GM12801 (cell line): ENCODE results near the gene POU2F2.

Experiments used
- TF ChIP-seq, protein P1 (sequence below): IDR thresholded peaks from one replicate; pipeline ENCODE4 v1.5.1; 2011; ENCODE audit warnings: control low read depth; ENCODE audit not compliant: insufficient read length; ENCODE audit errors: extremely low read depth

POU2F2 gene

DNA sequence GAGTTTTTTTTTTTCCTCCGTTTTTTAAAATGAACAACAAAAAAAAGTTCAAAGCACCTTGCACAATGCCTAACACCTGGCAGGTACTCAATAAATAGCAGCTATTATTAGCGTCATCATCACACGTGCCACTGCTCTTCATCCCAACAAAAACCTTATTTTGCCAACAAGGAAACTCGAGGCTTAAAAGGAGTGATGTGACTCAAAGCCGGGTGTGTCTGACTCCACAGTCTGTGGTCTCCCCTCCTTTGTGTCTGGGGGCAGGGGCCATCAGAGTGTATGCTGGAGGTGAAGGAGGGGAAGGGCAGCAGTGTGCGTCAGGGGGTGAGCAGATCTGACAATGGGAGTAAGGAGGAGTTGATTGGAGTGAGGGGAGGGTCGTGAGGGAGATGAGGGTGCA, 34.1 kb upstream of the POU2F2 start:
- TF ChIP-seq, protein P1, sequence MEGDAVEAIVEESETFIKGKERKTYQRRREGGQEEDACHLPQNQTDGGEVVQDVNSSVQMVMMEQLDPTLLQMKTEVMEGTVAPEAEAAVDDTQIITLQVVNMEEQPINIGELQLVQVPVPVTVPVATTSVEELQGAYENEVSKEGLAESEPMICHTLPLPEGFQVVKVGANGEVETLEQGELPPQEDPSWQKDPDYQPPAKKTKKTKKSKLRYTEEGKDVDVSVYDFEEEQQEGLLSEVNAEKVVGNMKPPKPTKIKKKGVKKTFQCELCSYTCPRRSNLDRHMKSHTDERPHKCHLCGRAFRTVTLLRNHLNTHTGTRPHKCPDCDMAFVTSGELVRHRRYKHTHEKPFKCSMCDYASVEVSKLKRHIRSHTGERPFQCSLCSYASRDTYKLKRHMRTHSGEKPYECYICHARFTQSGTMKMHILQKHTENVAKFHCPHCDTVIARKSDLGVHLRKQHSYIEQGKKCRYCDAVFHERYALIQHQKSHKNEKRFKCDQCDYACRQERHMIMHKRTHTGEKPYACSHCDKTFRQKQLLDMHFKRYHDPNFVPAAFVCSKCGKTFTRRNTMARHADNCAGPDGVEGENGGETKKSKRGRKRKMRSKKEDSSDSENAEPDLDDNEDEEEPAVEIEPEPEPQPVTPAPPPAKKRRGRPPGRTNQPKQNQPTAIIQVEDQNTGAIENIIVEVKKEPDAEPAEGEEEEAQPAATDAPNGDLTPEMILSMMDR, result no peak

DNA sequence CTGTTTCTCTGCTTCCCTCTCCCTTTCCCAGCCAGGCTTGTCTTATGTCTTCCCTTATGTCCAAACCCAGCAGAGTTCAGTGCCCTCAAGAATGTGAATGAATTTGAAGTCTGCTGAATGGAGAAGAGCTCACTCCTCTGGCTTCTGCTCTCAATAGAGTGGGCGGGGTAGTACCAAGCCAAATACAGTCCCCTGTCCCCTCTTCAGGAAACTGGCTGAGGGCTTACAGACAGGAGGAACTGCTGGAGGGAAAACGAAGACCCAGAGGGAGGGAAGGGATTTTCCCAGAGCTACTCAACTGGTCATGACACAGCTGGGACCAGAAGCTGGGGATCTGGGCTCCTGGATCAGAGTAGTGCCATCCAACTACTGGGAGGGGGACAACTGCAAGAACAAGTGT, 32.9 kb upstream of the POU2F2 start:
- TF ChIP-seq, protein P1, result no peak

DNA sequence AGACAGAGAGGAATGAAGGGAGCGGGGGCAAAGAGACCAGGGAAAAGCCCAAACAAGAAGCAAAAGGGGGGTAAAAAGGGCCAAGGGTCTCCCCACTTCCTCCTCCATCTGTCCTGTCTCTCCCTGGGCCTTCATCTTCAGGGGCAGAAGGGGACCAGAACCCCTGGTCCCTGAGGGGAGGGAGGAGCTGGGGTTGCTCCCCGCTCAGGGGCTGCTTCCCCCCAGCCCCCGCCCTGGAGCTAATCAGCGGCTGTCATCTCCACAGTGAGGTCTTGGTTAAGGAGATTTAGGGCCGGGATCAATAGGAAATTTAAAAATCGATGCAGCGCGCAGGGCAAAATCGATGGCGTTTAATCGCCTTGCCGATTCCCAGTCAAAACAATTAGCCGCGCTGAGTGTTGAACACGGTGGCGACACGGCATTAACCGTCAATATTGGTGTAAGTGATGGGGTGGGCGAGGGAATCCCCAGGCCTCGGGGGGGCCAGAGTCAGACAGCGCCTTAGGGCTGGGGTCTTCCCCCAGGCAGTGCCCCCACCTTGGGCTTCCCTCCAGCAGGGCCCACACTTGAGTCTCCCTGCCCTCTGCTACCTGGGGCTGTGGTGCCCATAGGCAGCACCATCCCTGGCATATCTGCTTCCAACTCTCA, 29.5 kb upstream of the POU2F2 start:
- TF ChIP-seq, protein P1, result no peak

DNA sequence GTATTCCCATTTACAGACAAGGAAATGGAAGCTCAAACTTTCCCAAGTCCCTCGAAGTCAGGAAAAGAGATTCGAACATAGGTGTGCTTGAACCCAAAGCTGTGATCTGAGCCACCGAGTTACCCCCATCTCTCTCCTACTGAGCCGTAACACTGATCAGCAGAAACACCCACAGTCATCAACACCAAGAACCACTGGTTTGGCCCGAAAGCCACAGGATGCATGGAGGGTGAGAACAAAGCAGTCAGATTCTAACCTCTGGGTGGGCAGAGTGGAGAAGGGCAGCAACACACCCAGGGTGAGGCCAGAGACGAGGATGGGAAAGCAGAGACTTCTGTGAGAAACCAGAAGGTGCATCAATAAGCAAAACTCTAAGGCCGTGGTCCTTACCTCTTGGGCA, 27.7 kb upstream of the POU2F2 start:
- TF ChIP-seq, protein P1, result no peak

DNA sequence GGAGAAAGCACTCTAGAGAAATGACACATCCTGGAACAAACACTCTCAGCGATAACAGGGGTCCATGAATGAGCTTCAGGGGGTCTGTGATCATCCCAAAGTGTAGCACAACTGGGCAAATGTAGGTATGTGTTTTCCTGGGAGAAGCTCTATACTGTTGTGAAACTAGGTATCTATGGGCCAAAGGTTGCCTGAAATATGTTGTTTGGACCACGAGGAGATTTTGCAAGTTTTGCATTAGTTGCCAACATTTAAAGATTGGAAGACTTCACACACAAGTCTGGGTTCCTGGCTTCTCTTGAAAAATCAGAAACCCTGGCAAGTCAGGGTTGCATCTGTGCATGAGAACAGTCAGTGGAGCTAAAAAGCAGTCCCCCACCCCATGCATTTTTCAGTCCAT, 26.7 kb upstream of the POU2F2 start:
- TF ChIP-seq, protein P1, result no peak

DNA sequence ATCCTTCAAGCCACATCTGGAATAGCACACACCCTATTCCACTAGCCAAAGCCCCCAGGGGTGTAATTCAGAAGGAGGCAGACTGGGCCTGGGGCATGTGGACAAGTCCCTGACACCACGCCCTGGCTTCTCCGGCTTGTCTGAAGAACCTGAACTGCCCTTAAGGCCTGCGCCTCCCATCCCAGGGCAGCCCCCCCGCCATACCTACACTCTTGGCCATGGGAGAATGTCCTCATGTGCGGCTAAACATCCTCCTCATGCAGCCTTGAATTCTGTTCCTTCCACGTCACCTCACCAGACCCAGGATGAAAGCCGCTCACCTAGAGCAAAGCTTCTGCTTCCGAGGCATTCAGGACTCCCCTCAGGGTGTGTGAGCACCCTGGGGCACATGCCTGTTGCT, 24.3 kb upstream of the POU2F2 start:
- TF ChIP-seq, protein P1, result no peak

DNA sequence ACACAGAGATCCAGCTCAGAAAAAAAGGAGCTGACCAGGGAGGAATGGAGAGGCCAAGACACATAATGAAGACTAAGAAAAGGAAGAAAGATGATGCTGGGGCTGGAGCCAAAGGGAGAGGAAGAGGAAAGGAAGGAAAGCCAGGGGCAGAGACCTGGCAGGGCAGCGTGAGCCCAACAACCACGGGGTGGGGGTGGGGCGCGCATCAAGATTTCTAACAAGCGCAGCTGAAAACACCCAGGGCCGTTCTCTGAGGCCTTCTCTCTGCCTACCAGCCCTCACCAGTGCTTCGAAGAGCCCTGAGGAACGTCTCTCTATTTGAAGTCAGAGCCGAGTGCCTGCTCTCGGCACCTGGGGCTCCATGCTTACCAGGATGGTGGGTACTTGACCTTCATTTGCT, 23.6 kb upstream of the POU2F2 start:
- TF ChIP-seq, protein P1, result no peak
